HPDE6-E6E7 (cell line): ENCODE results near the gene DLGAP4.

ENCODE experiments used
- DNase-seq: peaks from one replicate; pipeline ENCODE4 v3.0.0; 2011; ENCODE audit warnings: missing footprints; ENCODE audit errors: extremely low spot score

DLGAP4 gene

DNA sequence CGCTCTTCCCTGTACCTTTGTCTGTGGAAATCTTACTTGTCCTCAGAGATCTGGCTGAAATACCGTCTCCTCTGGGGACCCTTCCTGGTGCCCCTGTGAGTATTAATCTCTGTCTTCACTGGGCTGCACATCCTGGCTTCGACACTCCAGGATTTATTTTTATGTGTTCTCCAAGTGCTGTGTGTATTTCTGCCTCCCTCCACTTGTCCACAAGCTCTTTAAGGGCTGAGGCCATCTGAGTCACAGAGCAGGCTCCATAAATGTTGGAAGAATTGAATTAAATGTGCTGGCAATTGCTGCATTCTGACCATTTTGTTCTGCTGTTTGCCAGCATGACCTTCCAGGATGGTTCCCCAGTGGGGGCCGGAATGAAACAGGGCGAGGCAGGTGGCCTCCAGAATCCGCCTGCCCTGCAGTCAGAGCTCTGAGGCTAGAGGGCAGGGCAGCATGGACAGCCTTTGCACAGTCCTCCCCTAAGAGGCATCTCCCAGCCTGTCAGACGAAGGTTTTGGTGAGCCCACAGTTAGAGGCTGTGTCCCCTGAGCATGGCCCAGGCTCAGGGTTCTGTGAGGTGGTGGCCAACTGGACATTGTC, 105.8 kb downstream of the DLGAP4 start:
- no peak for DNase-seq

- no peak for DNase-seq
Observed at GRCh38 chr20:36415475-36416002, 109.4 kb downstream of the DLGAP4 start.

DNA sequence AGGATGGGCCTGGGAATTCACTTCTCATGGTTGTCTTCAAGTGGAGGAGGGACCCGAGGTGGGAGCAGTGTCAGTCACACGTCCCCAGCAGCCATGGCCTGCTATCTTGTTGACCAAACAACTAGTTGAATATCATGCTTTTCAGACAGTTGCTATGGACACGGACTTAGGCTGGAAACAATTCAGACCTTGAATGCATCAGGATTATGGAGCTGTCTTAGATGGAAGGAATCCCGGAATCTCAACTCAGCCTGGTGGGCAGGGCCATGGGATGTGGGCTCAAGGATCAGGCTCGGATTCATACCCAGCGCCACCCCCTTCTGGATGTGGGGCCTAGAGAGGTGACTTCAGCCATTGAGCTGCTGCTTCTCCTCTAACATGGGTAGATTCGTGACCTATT, 112.6 kb downstream of the DLGAP4 start:
- no peak for DNase-seq

DNA sequence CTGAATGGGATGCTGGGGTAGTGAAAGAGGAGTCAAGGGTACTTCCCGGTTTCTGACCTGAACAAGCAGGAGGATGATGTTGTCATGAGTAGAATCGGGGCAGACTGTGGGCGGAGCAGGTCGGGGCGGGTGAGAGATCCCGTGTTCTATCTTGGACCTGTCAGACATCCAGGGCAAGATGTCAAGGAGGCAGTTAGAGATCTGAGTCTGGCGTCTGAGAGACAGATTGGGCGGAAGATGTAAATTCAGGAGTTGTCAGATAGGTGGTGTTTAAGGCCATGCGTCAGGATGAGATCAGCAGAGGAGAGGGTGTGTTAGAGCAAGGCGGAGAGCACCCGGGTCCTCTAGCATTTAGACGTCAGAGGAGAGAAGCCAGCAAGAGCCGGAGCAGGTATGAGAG, 115.5 kb downstream of the DLGAP4 start:
- no peak for DNase-seq

- no peak for DNase-seq
Observed at GRCh38 chr20:36424314-36424713, 118.2 kb downstream of the DLGAP4 start.

GRCh38 chr20:36425166-36425565, 119.0 kb downstream of the DLGAP4 start:
- DNase-seq, result no peak

GRCh38 chr20:36431604-36432003, 125.5 kb downstream of the DLGAP4 start:
- DNase-seq, result no peak

DNA sequence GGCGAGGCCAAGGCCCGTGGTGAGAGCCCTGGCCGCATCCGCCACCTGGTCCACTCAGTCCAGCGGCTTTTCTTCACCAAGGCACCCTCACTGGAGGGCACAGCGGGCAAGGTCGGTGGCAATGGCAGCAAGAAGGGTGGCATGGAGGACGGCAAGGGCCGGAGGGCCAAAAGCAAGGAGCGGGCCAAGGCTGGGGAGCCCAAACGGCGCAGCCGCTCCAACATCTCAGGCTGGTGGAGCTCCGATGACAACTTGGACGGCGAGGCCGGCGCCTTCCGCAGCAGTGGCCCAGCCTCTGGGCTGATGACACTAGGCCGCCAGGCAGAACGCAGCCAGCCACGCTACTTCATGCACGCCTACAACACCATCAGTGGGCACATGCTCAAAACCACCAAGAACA, 126.0 kb downstream of the DLGAP4 start:
- DNase-seq, result no peak

DNA sequence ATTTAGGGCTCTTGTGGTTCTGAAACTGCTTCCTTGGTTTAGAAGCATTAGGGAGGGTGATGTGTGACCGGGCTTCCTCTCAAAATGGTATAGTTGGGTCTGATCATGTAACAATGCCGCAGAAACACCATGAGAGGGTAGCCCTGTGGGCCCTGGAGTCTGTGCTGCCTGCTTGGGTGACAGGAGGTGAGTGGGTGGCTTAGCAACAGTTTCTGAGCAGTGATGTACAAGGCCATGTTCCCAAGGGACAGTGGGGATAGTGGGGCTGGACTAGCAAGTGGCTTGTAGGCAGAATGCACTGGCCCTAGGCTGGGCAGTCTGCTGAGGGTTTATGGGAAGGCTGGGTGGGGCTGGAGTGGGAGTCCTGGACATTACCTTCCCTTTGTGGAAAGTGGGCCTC, 128.2 kb downstream of the DLGAP4 start:
- no peak for DNase-seq

GRCh38 chr20:36435124-36435523, 129.0 kb downstream of the DLGAP4 start:
- DNase-seq, result no peak

GRCh38 chr20:36435592-36436541, 129.7 kb downstream of the DLGAP4 start:
- DNase-seq, result peak; percentile 91

GRCh38 chr20:36439040-36439730, 133.0 kb downstream of the DLGAP4 start:
- peak; percentile 72 for DNase-seq

- no peak for DNase-seq
Observed at GRCh38 chr20:36439731-36440072, 133.6 kb downstream of the DLGAP4 start.

DNA sequence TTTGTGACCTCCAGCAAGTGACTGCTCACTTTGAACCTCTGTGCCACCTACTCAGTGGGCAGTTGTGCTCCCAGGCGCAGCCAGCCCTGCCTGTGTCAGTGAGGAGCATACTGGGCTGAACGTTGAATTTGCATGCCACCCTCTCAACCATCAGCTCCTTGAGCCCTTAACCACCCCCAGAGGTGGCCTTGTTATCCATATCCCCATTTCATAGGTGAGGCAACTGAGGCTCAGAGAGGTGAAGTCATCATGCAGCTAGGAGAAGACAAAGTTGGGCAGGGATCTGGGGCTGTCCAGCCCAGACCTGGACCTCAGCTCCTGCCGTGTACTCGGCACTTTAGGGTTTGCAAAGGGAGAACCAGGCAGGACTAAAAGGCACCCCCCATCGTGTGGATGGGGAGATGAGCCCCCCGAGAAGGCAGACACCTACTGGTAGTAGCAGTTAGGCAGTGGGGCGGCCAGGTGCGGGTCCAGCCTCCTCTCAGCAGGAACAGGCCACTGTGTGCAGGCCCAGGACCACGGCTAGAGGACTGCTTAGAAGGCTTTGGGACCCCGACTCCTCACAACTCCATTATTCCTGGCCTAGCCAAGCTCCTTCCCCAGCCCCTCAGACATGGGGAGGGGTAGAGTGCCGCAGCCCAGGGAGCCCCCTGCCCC, 134.4 kb downstream of the DLGAP4 start:
- DNase-seq, result no peak

GRCh38 chr20:36441027-36441414, 134.9 kb downstream of the DLGAP4 start:
- no peak for DNase-seq

DNA sequence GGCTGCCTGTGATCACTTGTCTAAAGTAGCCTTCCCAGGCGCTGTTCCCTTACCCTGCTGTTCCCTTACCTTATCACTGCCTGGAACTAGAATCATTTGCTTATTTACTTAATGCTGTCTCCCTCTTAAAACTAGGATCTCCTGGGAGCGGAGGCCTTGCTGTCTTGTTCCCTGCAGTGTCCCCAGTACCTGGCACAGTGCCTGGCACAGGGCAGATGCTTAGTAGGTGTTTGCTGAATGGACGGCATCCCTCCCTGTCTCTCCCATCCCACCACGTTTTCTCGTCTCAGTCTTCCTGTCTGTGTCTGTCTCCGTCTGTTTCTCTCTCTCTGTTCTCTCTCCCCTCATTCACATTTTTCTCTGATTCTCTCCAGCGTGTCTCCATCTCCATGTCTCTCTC, 135.3 kb downstream of the DLGAP4 start:
- no peak for DNase-seq

DNA sequence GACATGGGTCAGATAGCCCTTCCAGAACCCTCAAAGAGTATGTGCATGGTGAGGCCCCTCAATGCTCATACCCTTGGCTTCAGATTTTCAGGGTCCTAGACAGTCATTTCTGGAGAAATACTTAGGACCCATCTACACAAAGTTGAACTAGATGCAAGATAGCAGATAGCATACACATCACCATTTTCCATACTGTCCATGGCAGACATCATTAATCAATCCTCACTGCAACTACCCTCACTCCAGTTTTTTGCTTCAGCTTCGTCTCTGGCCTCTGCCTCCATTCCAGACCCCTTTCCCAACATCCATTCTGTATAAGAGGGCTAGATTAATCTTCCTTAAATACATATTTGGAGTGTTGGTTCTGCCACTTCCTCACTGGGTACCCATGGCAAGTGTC, 139.7 kb downstream of the DLGAP4 start:
- DNase-seq, result no peak

DNA sequence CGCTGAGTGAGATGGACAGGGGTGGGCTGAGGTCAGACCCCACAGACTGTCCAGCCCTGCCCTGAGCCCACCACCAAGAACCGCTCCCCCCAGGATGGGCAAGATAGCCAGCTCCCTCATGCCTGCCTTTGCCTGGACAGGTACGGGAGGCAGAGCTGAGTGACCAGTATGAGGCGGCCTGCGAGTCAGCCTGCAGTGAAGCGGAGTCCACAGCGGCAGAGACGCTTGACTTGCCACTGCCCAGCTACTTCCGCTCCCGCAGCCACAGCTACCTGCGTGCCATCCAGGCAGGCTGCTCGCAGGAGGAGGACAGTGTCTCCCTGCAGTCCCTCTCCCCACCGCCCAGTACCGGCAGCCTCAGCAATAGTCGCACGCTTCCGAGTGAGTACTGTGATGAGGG, 140.4 kb downstream of the DLGAP4 start:
- DNase-seq, result no peak

GRCh38 chr20:36447101-36447500, 141.0 kb downstream of the DLGAP4 start:
- DNase-seq, result peak; percentile 93

GRCh38 chr20:36449663-36450062, 143.5 kb downstream of the DLGAP4 start:
- no peak for DNase-seq

- no peak for DNase-seq
Observed at GRCh38 chr20:36454332-36454697, 148.2 kb downstream of the DLGAP4 start.
